WTC11 (cell line): Measurements from ENCODE around the gene PLCG2. TPM values are rescaled to one million over a fixed set of nuclear protein-coding genes. Genes with fewer than 3 reads are reported as not detected.

Experiments used
- ATAC-seq: fragments of 200-7000 bp; cut with Tn5 transposase; 2 replicates; pipeline ENCODE4 v1.10.0; 2021; ENCODE audit warnings: mild to moderate bottlenecking, moderate library complexity
- CTCF ChIA-PET: fragments of 300-600 bp; sonication (Branson Sonifier 250); formaldehyde crosslinking; loops from one replicate; lab custom pipeline; 2021; ENCODE audit warnings: antibody characterized with exemption; lab: Charles Lee
- POLR2A ChIA-PET: fragments of 350-600 bp; sonication (Branson Sonifier 250); formaldehyde crosslinking; loops from one replicate; lab custom pipeline; 2021; ENCODE audit warnings: antibody characterized with exemption; lab: Charles Lee
- DNase-seq: peaks from one replicate; pipeline ENCODE4 v3.0.0; 2021; ENCODE audit warnings: low spot score
- H3K27ac Mint-ChIP-seq: 2 replicates; pipeline ENCODE4 v1.8.0; 2021; ENCODE audit warnings: mixed read lengths
- H3K27me3 Mint-ChIP-seq: 2 replicates; pipeline ENCODE4 v1.8.0; 2021; ENCODE audit warnings: low read depth, mild to moderate bottlenecking, moderate library complexity, mixed read lengths
- H3K36me3 Mint-ChIP-seq: 2 replicates; pipeline ENCODE4 v1.8.0; 2021; ENCODE audit warnings: mixed read lengths
- H3K4me1 Mint-ChIP-seq: 2 replicates; pipeline ENCODE4 v1.8.0; 2022; ENCODE audit warnings: mixed read lengths
- H3K4me3 Mint-ChIP-seq: 2 replicates; pipeline ENCODE4 v1.8.0; 2021; ENCODE audit warnings: mild to moderate bottlenecking, moderate library complexity, mixed read lengths
- H3K9me3 Mint-ChIP-seq: 2 replicates; pipeline ENCODE4 v1.8.0; 2021; ENCODE audit warnings: mixed read lengths
- CREB1 ChIP-seq: sonication (generic); formaldehyde crosslinking; IDR thresholded peaks from 2 replicates; pipeline ENCODE4 v1.8.0; 2023; ENCODE audit warnings: mild to moderate bottlenecking, missing genetic modification reagents
- ETV6 ChIP-seq: sonication (generic); formaldehyde crosslinking; IDR thresholded peaks from 2 replicates; pipeline ENCODE4 v1.8.1; 2022; ENCODE audit warnings: mild to moderate bottlenecking, missing genetic modification reagents
- HMGA2 ChIP-seq: fragments of 250-450 bp; sonication (Bioruptor Pico); IDR thresholded peaks from 2 replicates; pipeline ENCODE4 v1.4.0; 2021; ENCODE audit warnings: mild to moderate bottlenecking, moderate library complexity
- JAZF1 ChIP-seq: fragments of 250-450 bp; sonication (Bioruptor Pico); IDR thresholded peaks from 2 replicates; pipeline ENCODE4 v1.9.0; 2021; ENCODE audit warnings: moderate library complexity, mild to moderate bottlenecking, inconsistent platforms
- KAT7 ChIP-seq: sonication (generic); formaldehyde crosslinking; IDR thresholded peaks from 2 replicates; pipeline ENCODE4 v1.8.1; 2023; ENCODE audit warnings: missing genetic modification reagents, mild to moderate bottlenecking, borderline replicate concordance
- MXD4 ChIP-seq: fragments of 250-450 bp; sonication (Bioruptor Pico); IDR thresholded peaks from 2 replicates; pipeline ENCODE4 v1.8.0; 2021; ENCODE audit warnings: mild to moderate bottlenecking, moderate library complexity, borderline replicate concordance
- NR1H2 ChIP-seq: sonication (generic); formaldehyde crosslinking; IDR thresholded peaks from 2 replicates; pipeline ENCODE4 v1.9.0; 2021; ENCODE audit warnings: mild to moderate bottlenecking, moderate library complexity, missing genetic modification reagents
- PRRX2 ChIP-seq: fragments of 250-450 bp; sonication (Bioruptor Pico); IDR thresholded peaks from 2 replicates; pipeline ENCODE4 v1.8.0; 2021; ENCODE audit warnings: mild to moderate bottlenecking
- SP1 ChIP-seq: sonication (generic); formaldehyde crosslinking; conservative IDR thresholded peaks from 2 replicates; pipeline ENCODE4 v1.8.1; 2022; ENCODE audit warnings: missing genetic modification reagents
- TEAD1 ChIP-seq: sonication (generic); formaldehyde crosslinking; IDR thresholded peaks from 2 replicates; pipeline ENCODE4 v1.8.0; 2022; ENCODE audit warnings: mild to moderate bottlenecking, missing genetic modification reagents
- ZNF138 ChIP-seq: sonication (generic); formaldehyde crosslinking; conservative IDR thresholded peaks from 2 replicates; pipeline ENCODE4 v1.8.1; 2022; ENCODE audit warnings: mild to moderate bottlenecking, moderate library complexity, missing genetic modification reagents
- ZNF396 ChIP-seq: fragments of 250-450 bp; sonication (Bioruptor Pico); IDR thresholded peaks from 2 replicates; pipeline ENCODE4 v1.8.0; 2021; ENCODE audit warnings: mild to moderate bottlenecking, moderate library complexity, borderline replicate concordance
- ZNF423 ChIP-seq: fragments of 250-450 bp; sonication (Bioruptor Pico); IDR thresholded peaks from 2 replicates; pipeline ENCODE4 v2.1.2; 2022; ENCODE audit warnings: mild to moderate bottlenecking, moderate library complexity
- total RNA-seq: library from RNA; stranded (reverse); gene quantifications from 3 replicates; pipeline ENCODE4 v1.2.3, GENCODE V29; 2021
- TF ChIP-seq, protein P1 (sequence below): sonication (generic); formaldehyde crosslinking; IDR thresholded peaks from 2 replicates; pipeline ENCODE4 v1.8.1; 2023; ENCODE audit warnings: mild to moderate bottlenecking, missing genetic modification reagents, moderate library complexity
- TF ChIP-seq, protein P2 (sequence below): sonication (generic); formaldehyde crosslinking; IDR thresholded peaks from 2 replicates; pipeline ENCODE4 v1.8.1; 2022; ENCODE audit warnings: missing genetic modification reagents, borderline replicate concordance
- TF ChIP-seq, protein P3 (sequence below): sonication (generic); formaldehyde crosslinking; IDR thresholded peaks from 2 replicates; pipeline ENCODE4 v1.8.1; 2023; ENCODE audit warnings: mild to moderate bottlenecking, missing genetic modification reagents, moderate library complexity
- TF ChIP-seq, protein P4 (sequence below): sonication (generic); formaldehyde crosslinking; IDR thresholded peaks from 2 replicates; pipeline ENCODE4 v1.8.1; 2022; ENCODE audit warnings: mild to moderate bottlenecking, moderate library complexity, missing genetic modification reagents
- TF ChIP-seq, protein P5 (sequence below): sonication (generic); formaldehyde crosslinking; IDR thresholded peaks from 2 replicates; pipeline ENCODE4 v1.8.0; 2022; ENCODE audit warnings: mild to moderate bottlenecking, missing genetic modification reagents
- TF ChIP-seq, protein P6 (sequence below): fragments of 250-450 bp; sonication (Bioruptor Pico); conservative IDR thresholded peaks from 2 replicates; pipeline ENCODE4 v1.9.0; 2021; ENCODE audit warnings: mild to moderate bottlenecking
- TF ChIP-seq, protein P7 (sequence below): sonication (generic); formaldehyde crosslinking; IDR thresholded peaks from 2 replicates; pipeline ENCODE4 v1.8.0; 2022; ENCODE audit warnings: mild to moderate bottlenecking, missing genetic modification reagents

Gene PLCG2
- total RNA-seq, 1 experiment from 2014 or later, result 7.0 TPM

DNA sequence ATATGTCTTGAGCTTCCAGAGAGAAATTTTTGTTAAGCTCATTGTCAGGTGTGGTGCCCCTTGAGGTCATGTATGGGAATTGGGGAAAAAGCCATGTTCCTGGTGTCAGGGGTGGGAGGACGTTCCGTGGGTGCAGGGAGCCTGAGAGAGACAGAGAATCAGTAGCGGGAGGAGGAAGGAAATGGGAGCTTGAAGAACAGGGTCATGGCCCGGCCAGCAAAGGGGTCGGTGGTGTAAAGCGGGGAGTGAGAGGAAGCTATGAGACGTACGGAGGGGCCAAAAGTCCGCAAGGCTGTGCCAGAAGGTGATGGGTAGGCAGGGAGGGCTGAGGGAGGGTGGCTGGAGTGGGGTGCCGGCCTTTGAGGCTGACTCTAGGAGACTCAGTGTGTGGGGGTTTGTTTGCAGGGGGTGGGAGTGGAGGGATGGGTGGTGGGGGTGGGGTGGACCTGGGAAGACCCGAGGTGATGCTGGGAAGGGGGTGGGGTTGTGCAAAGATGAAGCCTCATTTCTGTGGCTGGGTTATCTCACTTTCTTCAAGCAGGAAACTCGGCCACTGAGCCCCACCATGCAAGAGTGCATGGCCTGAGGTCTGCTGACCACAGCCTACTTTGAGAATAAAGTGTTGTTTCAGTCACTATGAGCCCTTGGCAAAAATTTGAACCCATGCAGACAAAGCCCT is 63.6 kb downstream of the PLCG2 start (continued):
- TF ChIP-seq, protein P1, sequence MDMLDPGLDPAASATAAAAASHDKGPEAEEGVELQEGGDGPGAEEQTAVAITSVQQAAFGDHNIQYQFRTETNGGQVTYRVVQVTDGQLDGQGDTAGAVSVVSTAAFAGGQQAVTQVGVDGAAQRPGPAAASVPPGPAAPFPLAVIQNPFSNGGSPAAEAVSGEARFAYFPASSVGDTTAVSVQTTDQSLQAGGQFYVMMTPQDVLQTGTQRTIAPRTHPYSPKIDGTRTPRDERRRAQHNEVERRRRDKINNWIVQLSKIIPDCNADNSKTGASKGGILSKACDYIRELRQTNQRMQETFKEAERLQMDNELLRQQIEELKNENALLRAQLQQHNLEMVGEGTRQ (CRISPR knock-in tag), result no peak
- TF ChIP-seq, protein P2, sequence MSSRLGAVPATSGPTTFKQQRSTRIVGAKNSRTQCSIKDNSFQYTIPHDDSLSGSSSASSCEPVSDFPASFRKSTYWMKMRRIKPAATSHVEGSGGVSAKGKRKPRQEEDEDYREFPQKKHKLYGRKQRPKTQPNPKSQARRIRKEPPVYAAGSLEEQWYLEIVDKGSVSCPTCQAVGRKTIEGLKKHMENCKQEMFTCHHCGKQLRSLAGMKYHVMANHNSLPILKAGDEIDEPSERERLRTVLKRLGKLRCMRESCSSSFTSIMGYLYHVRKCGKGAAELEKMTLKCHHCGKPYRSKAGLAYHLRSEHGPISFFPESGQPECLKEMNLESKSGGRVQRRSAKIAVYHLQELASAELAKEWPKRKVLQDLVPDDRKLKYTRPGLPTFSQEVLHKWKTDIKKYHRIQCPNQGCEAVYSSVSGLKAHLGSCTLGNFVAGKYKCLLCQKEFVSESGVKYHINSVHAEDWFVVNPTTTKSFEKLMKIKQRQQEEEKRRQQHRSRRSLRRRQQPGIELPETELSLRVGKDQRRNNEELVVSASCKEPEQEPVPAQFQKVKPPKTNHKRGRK (CRISPR knock-in tag), result no peak
- TF ChIP-seq ETV6 (no peak), ZNF396 (CRISPR knock-in tag) (no peak), JAZF1 (CRISPR knock-in tag) (no peak), NR1H2 (CRISPR knock-in tag) (no peak), PRRX2 (no peak)

DNA sequence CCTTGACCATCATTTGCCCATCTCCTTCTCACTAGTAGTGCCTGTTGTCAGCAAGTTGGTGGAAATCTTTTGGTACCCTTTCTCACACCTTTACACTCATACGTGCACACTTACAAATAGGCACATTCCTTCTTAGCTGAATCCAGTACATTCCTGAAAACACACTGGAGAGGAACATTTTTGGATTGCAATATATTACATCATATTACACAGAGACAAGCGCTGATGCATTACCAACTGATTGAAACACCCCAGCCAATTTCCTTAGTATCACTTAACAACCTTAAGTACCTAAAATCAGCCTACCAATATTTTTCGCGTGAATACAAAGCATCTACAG is 64.1 kb downstream of the PLCG2 start:
- no peak overlapping the region for H3K27ac Mint-ChIP-seq
- CTCF ChIA-PET, result interaction anchor here (1.1 to 2.0 kb wide), 12 partner anchors 11 to 113 kb away, joined by 3 to 13 read pairs (median 5); no protein-coding TSS in a partner anchor
- TF ChIP-seq MXD4 (CRISPR knock-in tag) (no peak), KAT7 (no peak), TEAD1 (CRISPR knock-in tag) (no peak), ZNF138 (CRISPR knock-in tag) (no peak), SP1 (CRISPR knock-in tag) (no peak), HMGA2 (no peak), ZNF423 (CRISPR knock-in tag) (no peak), NR1H2 (CRISPR knock-in tag) (no peak), CREB1 (CRISPR knock-in tag) (no peak)
- TF ChIP-seq, protein P3, sequence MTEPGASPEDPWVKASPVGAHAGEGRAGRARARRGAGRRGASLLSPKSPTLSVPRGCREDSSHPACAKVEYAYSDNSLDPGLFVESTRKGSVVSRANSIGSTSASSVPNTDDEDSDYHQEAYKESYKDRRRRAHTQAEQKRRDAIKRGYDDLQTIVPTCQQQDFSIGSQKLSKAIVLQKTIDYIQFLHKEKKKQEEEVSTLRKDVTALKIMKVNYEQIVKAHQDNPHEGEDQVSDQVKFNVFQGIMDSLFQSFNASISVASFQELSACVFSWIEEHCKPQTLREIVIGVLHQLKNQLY (CRISPR knock-in tag), result no peak
- TF ChIP-seq, protein P4, sequence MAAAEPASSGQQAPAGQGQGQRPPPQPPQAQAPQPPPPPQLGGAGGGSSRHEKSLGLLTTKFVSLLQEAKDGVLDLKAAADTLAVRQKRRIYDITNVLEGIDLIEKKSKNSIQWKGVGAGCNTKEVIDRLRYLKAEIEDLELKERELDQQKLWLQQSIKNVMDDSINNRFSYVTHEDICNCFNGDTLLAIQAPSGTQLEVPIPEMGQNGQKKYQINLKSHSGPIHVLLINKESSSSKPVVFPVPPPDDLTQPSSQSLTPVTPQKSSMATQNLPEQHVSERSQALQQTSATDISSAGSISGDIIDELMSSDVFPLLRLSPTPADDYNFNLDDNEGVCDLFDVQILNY (CRISPR knock-in tag), result no peak
- TF ChIP-seq, protein P5, sequence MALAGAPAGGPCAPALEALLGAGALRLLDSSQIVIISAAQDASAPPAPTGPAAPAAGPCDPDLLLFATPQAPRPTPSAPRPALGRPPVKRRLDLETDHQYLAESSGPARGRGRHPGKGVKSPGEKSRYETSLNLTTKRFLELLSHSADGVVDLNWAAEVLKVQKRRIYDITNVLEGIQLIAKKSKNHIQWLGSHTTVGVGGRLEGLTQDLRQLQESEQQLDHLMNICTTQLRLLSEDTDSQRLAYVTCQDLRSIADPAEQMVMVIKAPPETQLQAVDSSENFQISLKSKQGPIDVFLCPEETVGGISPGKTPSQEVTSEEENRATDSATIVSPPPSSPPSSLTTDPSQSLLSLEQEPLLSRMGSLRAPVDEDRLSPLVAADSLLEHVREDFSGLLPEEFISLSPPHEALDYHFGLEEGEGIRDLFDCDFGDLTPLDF, result no peak
- TF ChIP-seq, protein P6, sequence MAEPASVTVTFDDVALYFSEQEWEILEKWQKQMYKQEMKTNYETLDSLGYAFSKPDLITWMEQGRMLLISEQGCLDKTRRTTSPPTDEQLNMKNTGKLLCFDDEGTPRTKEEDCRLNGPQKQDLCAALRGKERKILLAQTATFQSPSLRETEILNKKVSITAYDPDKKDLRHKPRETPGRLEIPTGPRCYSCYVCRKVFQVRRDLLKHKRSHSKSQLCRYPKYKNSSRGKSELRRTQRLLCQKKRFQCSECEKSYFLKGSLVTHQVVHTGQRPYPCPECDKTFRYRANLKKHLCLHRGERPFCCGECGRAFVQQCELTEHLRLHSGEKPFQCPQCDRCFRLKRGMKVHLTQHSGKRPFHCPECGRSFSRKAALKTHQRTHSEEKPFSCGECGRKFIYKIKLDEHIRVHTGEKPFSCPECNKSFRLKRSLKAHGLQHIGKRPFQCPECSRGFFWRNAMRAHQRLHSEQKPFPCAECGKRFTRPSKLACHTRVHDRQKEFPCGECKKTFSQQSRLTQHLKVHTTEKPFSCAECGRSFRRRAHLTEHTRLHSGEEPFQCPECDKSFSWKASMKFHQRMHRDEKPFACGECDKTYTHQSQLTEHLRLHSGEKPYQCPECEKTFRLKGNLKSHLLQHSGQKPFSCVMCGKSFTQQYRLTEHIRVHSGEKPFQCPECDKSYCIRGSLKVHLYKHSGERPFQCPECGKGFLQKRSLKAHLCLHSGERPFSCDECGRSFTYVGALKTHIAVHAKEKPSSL, result no peak
- TF ChIP-seq, protein P7, sequence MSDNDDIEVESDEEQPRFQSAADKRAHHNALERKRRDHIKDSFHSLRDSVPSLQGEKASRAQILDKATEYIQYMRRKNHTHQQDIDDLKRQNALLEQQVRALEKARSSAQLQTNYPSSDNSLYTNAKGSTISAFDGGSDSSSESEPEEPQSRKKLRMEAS, result no peak
- TF ChIP-seq, all 79 proteins: peak for 0
- no peak for ATAC-seq
- H3K9me3 Mint-ChIP-seq, result peaks cover 4% of the 10 kb centered on the region; the same call in 1 of the 2 replicates
- POLR2A ChIA-PET, result interaction anchor here (0.6 kb wide), 1 partner anchor 226 kb away, joined by 4 read pairs; no protein-coding TSS in a partner anchor
- H3K4me3 Mint-ChIP-seq, result no peak overlapping the region
- no peaks in the 10 kb centered on the region for H3K36me3 Mint-ChIP-seq
- peaks cover 9% of the 10 kb centered on the region for H3K4me1 Mint-ChIP-seq
- H3K27me3 Mint-ChIP-seq, result no peaks in the 10 kb centered on the region
- no peak for DNase-seq
